Parathyroid adenoma (tissue), 2 donors: Measurements from ENCODE around the gene EEIG2.
"Not testable (repeated sequence)": the region's sequence is repeated elsewhere in the genome, so short reads cannot be mapped to it uniquely, and the experiment has no call there.

ENCODE experiments used
- H2AFZ ChIP-seq: fragments of 300-600 bp; sonication (generic); one replicate; pipeline ENCODE4 v1.7.0; 2017; ENCODE audit warnings: antibody characterized with exemption, mild to moderate bottlenecking
- H3K27ac ChIP-seq: fragments of 300-600 bp; sonication (generic); one replicate; pipeline ENCODE4 v1.7.0; 2017
- H3K27me3 ChIP-seq: fragments of 300-600 bp; sonication (generic); one replicate; pipeline ENCODE4 v1.7.0; 2017; ENCODE audit warnings: low read length; ENCODE audit not compliant: control insufficient read depth, insufficient read depth
- H3K36me3 ChIP-seq: fragments of 300-600 bp; sonication (generic); one replicate; pipeline ENCODE4 v1.7.0; 2017; ENCODE audit warnings: low read length; ENCODE audit not compliant: control insufficient read depth, insufficient read depth
- H3K4me1 ChIP-seq: fragments of 300-600 bp; sonication (generic); one replicate; pipeline ENCODE4 v1.7.0; 2017; ENCODE audit warnings: control low read depth
- H3K4me2 ChIP-seq: fragments of 300-600 bp; sonication (generic); one replicate; pipeline ENCODE4 v1.7.0; 2017; ENCODE audit warnings: low read length
- H3K4me3 ChIP-seq: fragments of 300-600 bp; sonication (generic); one replicate; pipeline ENCODE4 v1.7.0; 2017; ENCODE audit warnings: low read depth, low read length
- H3K79me2 ChIP-seq: fragments of 300-600 bp; sonication (generic); one replicate; pipeline ENCODE4 v1.7.0; 2017; ENCODE audit warnings: control low read depth
- H3K9ac ChIP-seq: fragments of 300-600 bp; sonication (generic); one replicate; pipeline ENCODE4 v1.7.0; 2017; ENCODE audit warnings: mild to moderate bottlenecking
- H3K9me3 ChIP-seq: fragments of 300-600 bp; sonication (generic); one replicate; pipeline ENCODE4 v1.7.0; 2017; ENCODE audit warnings: low read length; ENCODE audit not compliant: control insufficient read depth
- TF ChIP-seq, protein P1 (sequence below): fragments of 300-600 bp; sonication (generic); IDR thresholded peaks from one replicate; pipeline ENCODE4 v1.7.0; 2017; ENCODE audit warnings: antibody characterized with exemption, mild to moderate bottlenecking
- donor health status: primary hyperparathyroidism.

Gene EEIG2

DNA sequence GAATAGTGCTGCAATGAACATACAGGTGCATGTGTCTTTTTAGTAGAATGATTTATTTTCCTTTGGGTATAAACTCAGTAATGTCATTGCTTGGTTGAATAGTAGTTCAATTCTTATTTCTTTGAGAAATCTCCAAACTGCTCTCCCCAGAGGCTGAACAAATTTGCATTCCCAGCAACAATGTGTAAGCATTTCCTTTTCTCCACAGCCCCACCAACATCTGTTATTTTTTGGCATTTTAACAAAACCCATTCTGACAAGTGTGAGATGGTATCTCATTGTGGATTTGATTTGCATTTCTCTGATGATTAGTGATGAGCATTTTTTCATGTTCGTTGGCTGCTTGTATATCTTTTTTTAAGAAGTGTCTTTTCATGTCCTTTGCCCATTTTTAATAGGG is 21.9 kb upstream of the EEIG2 start:
- no peak overlapping the region for H3K4me3 ChIP-seq
- no peaks in the 10 kb centered on the region for H3K27me3 ChIP-seq
- H3K27ac ChIP-seq: no peak overlapping the region
- no peaks in the 10 kb centered on the region for H3K4me1 ChIP-seq
- no peaks in the 10 kb centered on the region for H3K79me2 ChIP-seq
- TF ChIP-seq, protein P1, sequence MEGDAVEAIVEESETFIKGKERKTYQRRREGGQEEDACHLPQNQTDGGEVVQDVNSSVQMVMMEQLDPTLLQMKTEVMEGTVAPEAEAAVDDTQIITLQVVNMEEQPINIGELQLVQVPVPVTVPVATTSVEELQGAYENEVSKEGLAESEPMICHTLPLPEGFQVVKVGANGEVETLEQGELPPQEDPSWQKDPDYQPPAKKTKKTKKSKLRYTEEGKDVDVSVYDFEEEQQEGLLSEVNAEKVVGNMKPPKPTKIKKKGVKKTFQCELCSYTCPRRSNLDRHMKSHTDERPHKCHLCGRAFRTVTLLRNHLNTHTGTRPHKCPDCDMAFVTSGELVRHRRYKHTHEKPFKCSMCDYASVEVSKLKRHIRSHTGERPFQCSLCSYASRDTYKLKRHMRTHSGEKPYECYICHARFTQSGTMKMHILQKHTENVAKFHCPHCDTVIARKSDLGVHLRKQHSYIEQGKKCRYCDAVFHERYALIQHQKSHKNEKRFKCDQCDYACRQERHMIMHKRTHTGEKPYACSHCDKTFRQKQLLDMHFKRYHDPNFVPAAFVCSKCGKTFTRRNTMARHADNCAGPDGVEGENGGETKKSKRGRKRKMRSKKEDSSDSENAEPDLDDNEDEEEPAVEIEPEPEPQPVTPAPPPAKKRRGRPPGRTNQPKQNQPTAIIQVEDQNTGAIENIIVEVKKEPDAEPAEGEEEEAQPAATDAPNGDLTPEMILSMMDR: no peak
- H3K36me3 ChIP-seq: no peaks in the 10 kb centered on the region
- H3K9ac ChIP-seq: no peak overlapping the region
- H3K4me2 ChIP-seq: no peak overlapping the region
- no peak overlapping the region for H2AFZ ChIP-seq
- H3K9me3 ChIP-seq: no peaks in the 10 kb centered on the region

GRCh38 chr1:108540977-108541376 is 18.9 kb upstream of the EEIG2 start:
- Histone ChIP-seq H3K9me3 (no peaks in the 10 kb centered on the region), H3K79me2 (no peaks in the 10 kb centered on the region), H3K4me3 (no peak overlapping the region), H3K36me3 (no peaks in the 10 kb centered on the region), H3K27ac (no peak overlapping the region), H3K4me2 (no peak overlapping the region), H3K4me1 (no peaks in the 10 kb centered on the region), H3K27me3 (no peaks in the 10 kb centered on the region), H3K9ac (no peak overlapping the region), H2AFZ (no peak overlapping the region)
- TF ChIP-seq, protein P1: no peak

GRCh38 chr1:108541861-108542260 is 18.0 kb upstream of the EEIG2 start:
- no peaks in the 10 kb centered on the region for H3K27me3 ChIP-seq
- no peaks in the 10 kb centered on the region for H3K4me1 ChIP-seq
- no peaks in the 10 kb centered on the region for H3K9me3 ChIP-seq
- H3K27ac ChIP-seq: no peak overlapping the region
- H3K4me2 ChIP-seq: no peak overlapping the region
- H2AFZ ChIP-seq: no peak overlapping the region
- no peaks in the 10 kb centered on the region for H3K36me3 ChIP-seq
- TF ChIP-seq, protein P1: no peak
- no peak overlapping the region for H3K9ac ChIP-seq
- no peak overlapping the region for H3K4me3 ChIP-seq
- no peaks in the 10 kb centered on the region for H3K79me2 ChIP-seq

- not testable (repeated sequence) for H3K9me3 ChIP-seq, H2AFZ ChIP-seq, H3K79me2 ChIP-seq, H3K4me3 ChIP-seq, H3K4me1 ChIP-seq, H3K9ac ChIP-seq, H3K4me2 ChIP-seq, H3K36me3 ChIP-seq, H3K27ac ChIP-seq, H3K27me3 ChIP-seq
These were observed 12.4 kb upstream of the EEIG2 start for GRCh38 chr1:108547493-108547892.

GRCh38 chr1:108551137-108551862 is 8.6 kb upstream of the EEIG2 start:
- H3K79me2 ChIP-seq: no peaks in the 10 kb centered on the region
- no peaks in the 10 kb centered on the region for H3K36me3 ChIP-seq
- TF ChIP-seq, protein P1: no peak
- H3K27ac ChIP-seq: no peak overlapping the region
- H3K4me1 ChIP-seq: no peaks in the 10 kb centered on the region
- H3K4me2 ChIP-seq: no peak overlapping the region
- no peaks in the 10 kb centered on the region for H3K27me3 ChIP-seq
- no peak overlapping the region for H2AFZ ChIP-seq
- H3K4me3 ChIP-seq: no peak overlapping the region
- no peaks in the 10 kb centered on the region for H3K9me3 ChIP-seq
- H3K9ac ChIP-seq: no peak overlapping the region
